22Rv1 (cell line): ENCODE measurements around the gene LAMB4.

Source experiments
- CTCF ChIP-seq: fragments of 450-650 bp; IDR thresholded peaks from 2 replicates; pipeline ENCODE4 v1.5.1; 2017; ENCODE audit warnings: mild to moderate bottlenecking
- ZFX ChIP-seq: fragments of 450-650 bp; IDR thresholded peaks from 2 replicates; pipeline ENCODE4 v1.6.1; 2017; ENCODE audit warnings: antibody characterized with exemption, borderline replicate concordance

- TF ChIP-seq ZFX (no peak), CTCF (no peak)
These were observed 13.7 kb upstream of the LAMB4 start for GRCh38 chr7:108143658-108144420.
